HEK293 (cell line): ENCODE results near the gene GNB1L.

Experiments
- BCL11A ChIP-seq: fragments of 450-650 bp; formaldehyde crosslinking; IDR thresholded peaks from 2 replicates; pipeline ENCODE4 v1.5.1; 2016; ENCODE audit warnings: low read depth, missing biosample characterization, missing genetic modification characterization
- CTCF ChIP-seq: fragments of 450-650 bp; formaldehyde crosslinking; IDR thresholded peaks from 2 replicates; pipeline ENCODE4 v1.5.1; 2016; ENCODE audit warnings: missing biosample characterization, missing genetic modification characterization
- IKZF3 ChIP-seq: fragments of 450-650 bp; IDR thresholded peaks from 2 replicates; pipeline ENCODE4 v1.5.0; 2018; ENCODE audit warnings: missing biosample characterization, mild to moderate bottlenecking, missing genetic modification characterization, moderate library complexity
- SCRT2 ChIP-seq: fragments of 450-650 bp; formaldehyde crosslinking; IDR thresholded peaks from 2 replicates; pipeline ENCODE4 v1.5.1; 2016; ENCODE audit warnings: missing biosample characterization, missing genetic modification characterization
- ZBTB10 ChIP-seq: fragments of 450-650 bp; formaldehyde crosslinking; IDR thresholded peaks from 2 replicates; pipeline ENCODE4 v1.5.1; 2016; ENCODE audit warnings: missing biosample characterization, missing genetic modification characterization
- ZEB2 ChIP-seq: fragments of 450-650 bp; formaldehyde crosslinking; IDR thresholded peaks from 2 replicates; pipeline ENCODE4 v1.5.1; 2016; ENCODE audit warnings: missing biosample characterization, missing genetic modification characterization
- ZNF121 ChIP-seq: fragments of 450-650 bp; formaldehyde crosslinking; IDR thresholded peaks from 2 replicates; pipeline ENCODE4 v1.5.1; 2016; ENCODE audit warnings: missing biosample characterization, missing genetic modification characterization
- ZNF140 ChIP-seq: fragments of 450-650 bp; formaldehyde crosslinking; IDR thresholded peaks from 2 replicates; pipeline ENCODE4 v1.5.1; 2016; ENCODE audit warnings: missing biosample characterization, missing genetic modification characterization
- ZNF274 ChIP-seq, 2 experiments: fragments of 200-500 bp in 1 of 2; fragments of 450-650 bp in 1 of 2; sonication (Bioruptor generic) in 1 of 2; formaldehyde crosslinking in 1 of 2; IDR thresholded peaks; 2 replicates each; pipeline versions ENCODE4 v1.5.1 to v1.6.1; 2014 to 2016; ENCODE audit warnings: borderline replicate concordance in 1 of 2, inconsistent platforms in 1 of 2, low read length in 1 of 2, missing biosample characterization in 1 of 2, missing genetic modification characterization in 1 of 2
- ZNF366 ChIP-seq: fragments of 450-650 bp; formaldehyde crosslinking; conservative IDR thresholded peaks from 2 replicates; pipeline ENCODE4 v1.5.1; 2016; ENCODE audit warnings: missing biosample characterization, missing genetic modification characterization
- ZNF433 ChIP-seq: fragments of 450-650 bp; formaldehyde crosslinking; IDR thresholded peaks from 2 replicates; pipeline ENCODE4 v1.5.1; 2016; ENCODE audit warnings: missing biosample characterization, missing genetic modification characterization, low read depth
- ZNF513 ChIP-seq: fragments of 450-650 bp; IDR thresholded peaks from 2 replicates; pipeline ENCODE4 v1.5.1; 2018; ENCODE audit warnings: missing biosample characterization, missing genetic modification characterization
- ZNF639 ChIP-seq: fragments of 450-650 bp; formaldehyde crosslinking; IDR thresholded peaks from 2 replicates; pipeline ENCODE4 v1.5.1; 2016; ENCODE audit warnings: missing biosample characterization, missing genetic modification characterization
- ZNF776 ChIP-seq: fragments of 450-650 bp; formaldehyde crosslinking; IDR thresholded peaks from 2 replicates; pipeline ENCODE4 v1.5.0; 2017; ENCODE audit warnings: missing biosample characterization, missing genetic modification characterization, borderline replicate concordance

- no peak for TF ChIP-seq ZNF121
- no peak for TF ChIP-seq ZNF513 (tag by site-specific recombination)
- no peak for TF ChIP-seq CTCF (tag by site-specific recombination)
- no peak for TF ChIP-seq ZNF776 (tag by site-specific recombination)
- no peak for TF ChIP-seq IKZF3 (tag by site-specific recombination)
- TF ChIP-seq ZNF140 (tag by site-specific recombination): no peak
- TF ChIP-seq ZNF366: no peak
- TF ChIP-seq BCL11A (tag by site-specific recombination): no peak
- TF ChIP-seq SCRT2 (tag by site-specific recombination): no peak
- no peak for TF ChIP-seq ZNF433 (tag by site-specific recombination)
- TF ChIP-seq ZNF639: no peak
- no peak for TF ChIP-seq ZNF274 (IDR thresholded peaks at IDR 0.05; ENCODE audit: low read length)
- TF ChIP-seq ZNF274 (tag by site-specific recombination; IDR thresholded peaks at IDR 0.05; ENCODE audit: borderline replicate concordance): no peak
- no peak for TF ChIP-seq ZEB2 (tag by site-specific recombination)
- no peak for TF ChIP-seq ZBTB10 (tag by site-specific recombination)
Observed at GRCh38 chr22:19787849-19788141, 66.9 kb downstream of the GNB1L start.
